HepG2 (cell line): Measurements from ENCODE around the gene JAK2. TPM values are rescaled to one million over a fixed set of nuclear protein-coding genes. Genes with fewer than 3 reads are reported as not detected.

ENCODE experiments used
- ATAC-seq: fragments of 200-7000 bp; cut with Tn5 transposase; 3 replicates; pipeline ENCODE4 v1.9.1; 2020; ENCODE audit warnings: mild to moderate bottlenecking, moderate library complexity
- BruUV-seq: library from RNA; stranded (reverse); fragments of 400-500 nt; replicated peaks from 2 replicates; lab custom pipeline; 2021; lab: Mats Ljungman, UMichigan
- CTCF ChIA-PET: fragments of 300-600 bp; formaldehyde crosslinking; extraction: SDS; loops from one replicate; lab custom pipeline; 2021; ENCODE audit warnings: low total read pairs, inconsistent platforms, low intra/inter-chr PET ratio; lab: Yijun Ruan, JAX
- POLR2A ChIA-PET: fragments of 350-600 bp; sonication (Branson Sonifier 250); formaldehyde crosslinking; loops from one replicate; lab custom pipeline; 2020; ENCODE audit warnings: antibody characterized with exemption, inconsistent platforms; lab: Yijun Ruan, JAX
- DNase-seq: peaks from one replicate; pipeline ENCODE4 v3.0.0-alpha.2; 2015; ENCODE audit warnings: low spot score
- FAIRE-seq: peaks from 3 replicates; lab custom pipeline; 2011; peaks lifted over from hg19 to GRCh38; lab: Jason Lieb, UNC
- H2AFZ ChIP-seq: one replicate; pipeline ENCODE4 v1.6.1; 2011; ENCODE audit warnings: low read length, inconsistent platforms
- H3K27ac ChIP-seq: fragments of 300-600 bp; 3 replicates; pipeline ENCODE4 v1.8.0; 2011; ENCODE audit warnings: mixed run types, mild to moderate bottlenecking, mixed read lengths, low read length, inconsistent platforms; ENCODE audit not compliant: insufficient read depth; ENCODE audit errors: extremely low read length
- H3K27me3 ChIP-seq, 2 experiments: fragments of 200-600 bp in 1 of 2; 2 replicates in 1 of 2; 3 replicates in 1 of 2; pipeline versions ENCODE4 v1.6.0 to v1.8.0; 2011; ENCODE audit warnings: low read length in 2 of 2, mild to moderate bottlenecking in 2 of 2, moderate library complexity in 2 of 2, inconsistent platforms in 1 of 2; ENCODE audit not compliant: insufficient read depth in 2 of 2, control insufficient read depth in 1 of 2
- H3K36me3 ChIP-seq, 2 experiments: fragments of 200-600 bp in 1 of 2; replicated peaks in 1 of 2; 2 replicates in 1 of 2; 3 replicates in 1 of 2; pipeline versions ENCODE4 v1.5.1 to v1.8.0; 2011; ENCODE audit warnings: low read length in 2 of 2, inconsistent platforms in 1 of 2; ENCODE audit not compliant: insufficient read depth in 2 of 2, control insufficient read depth in 1 of 2
- H3K4me1 ChIP-seq: 2 replicates; pipeline ENCODE4 v1.5.1; 2012; ENCODE audit warnings: low read length, inconsistent platforms; ENCODE audit not compliant: insufficient read depth
- H3K4me2 ChIP-seq: 2 replicates; pipeline ENCODE4 v1.6.0; 2011; ENCODE audit warnings: low read depth, low read length, inconsistent platforms
- H3K4me3 ChIP-seq, 3 experiments: fragments of 200-600 bp in 1 of 3; sonication (generic), shearing (Covaris generic) in 1 of 3; replicated peaks in 1 of 3; 2 replicates each; pipeline ENCODE4 v1.5.1; 2011 to 2016; ENCODE audit warnings: low read length in 3 of 3, inconsistent platforms in 2 of 3, low read depth in 2 of 3, mild to moderate bottlenecking in 2 of 3, control low read depth in 1 of 3, mixed read lengths in 1 of 3; ENCODE audit not compliant: insufficient read depth in 1 of 3
- H3K79me2 ChIP-seq: one replicate; pipeline ENCODE4 v1.6.1; 2011; ENCODE audit warnings: low read length, inconsistent platforms; ENCODE audit not compliant: insufficient read depth
- H3K9ac ChIP-seq: 2 replicates; pipeline ENCODE4 v1.6.0; 2011; ENCODE audit warnings: mild to moderate bottlenecking, low read depth, low read length, inconsistent platforms; ENCODE audit not compliant: insufficient read depth
- H3K9me3 ChIP-seq: 2 replicates; pipeline ENCODE4 v1.5.1; 2012; ENCODE audit warnings: mild to moderate bottlenecking, low read length
- H4K20me1 ChIP-seq: 2 replicates; pipeline ENCODE4 v1.6.0; 2011; ENCODE audit warnings: inconsistent platforms, mild to moderate bottlenecking, low read length, moderate library complexity; ENCODE audit not compliant: insufficient read depth
- EP300 ChIP-seq, 3 experiments: sonication (generic) in 1 of 3; formaldehyde crosslinking in 1 of 3; IDR thresholded peaks; 2 replicates each; pipeline versions ENCODE4 v1.5.1 to v1.6.1; 2011 to 2020; ENCODE audit warnings: low read depth in 2 of 3, low read length in 2 of 3, borderline replicate concordance in 1 of 3, improper control_type of control experiment in 1 of 3, mild to moderate bottlenecking in 1 of 3, missing genetic modification reagents in 1 of 3, moderate library complexity in 1 of 3
- FUBP1 ChIP-seq: sonication (generic); formaldehyde crosslinking; IDR thresholded peaks from 2 replicates; pipeline ENCODE4 v1.5.1; 2020; ENCODE audit warnings: missing genetic modification reagents, mild to moderate bottlenecking, borderline replicate concordance
- MTERF4 ChIP-seq: sonication (generic); formaldehyde crosslinking; IDR thresholded peaks from 2 replicates; pipeline ENCODE4 v1.8.0; 2023; ENCODE audit warnings: mild to moderate bottlenecking, missing genetic modification reagents
- NR2F1 ChIP-seq, 2 experiments: fragments of 450-650 bp in 1 of 2; formaldehyde crosslinking in 1 of 2; IDR thresholded peaks; 2 replicates each; pipeline versions ENCODE4 v1.5.0 to v1.6.1; 2016 to 2020; ENCODE audit warnings: mild to moderate bottlenecking in 1 of 2, missing compliant biosample characterization in 1 of 2, missing genetic modification reagents in 1 of 2, moderate library complexity in 1 of 2
- RELA ChIP-seq: sonication (generic); formaldehyde crosslinking; IDR thresholded peaks from 2 replicates; pipeline ENCODE4 v1.4.0; 2020; ENCODE audit warnings: missing genetic modification reagents
- ZBTB46 ChIP-seq: sonication (generic); formaldehyde crosslinking; IDR thresholded peaks from 2 replicates; pipeline ENCODE4 v1.4.0; 2020; ENCODE audit warnings: mild to moderate bottlenecking, missing genetic modification reagents, borderline replicate concordance
- ZNF264 ChIP-seq: sonication (generic); formaldehyde crosslinking; IDR thresholded peaks from 2 replicates; pipeline ENCODE4 v1.4.0; 2020; ENCODE audit warnings: missing genetic modification reagents
- ZNF3 ChIP-seq: IDR thresholded peaks from 2 replicates; pipeline ENCODE4 v1.7.0; 2017; ENCODE audit warnings: inconsistent platforms
- ZNF577 ChIP-seq: sonication (generic); formaldehyde crosslinking; IDR thresholded peaks from 2 replicates; pipeline ENCODE4 v1.4.0; 2020; ENCODE audit warnings: mild to moderate bottlenecking, low read depth, missing genetic modification reagents, borderline replicate concordance
- ZNF670 ChIP-seq: sonication (generic); formaldehyde crosslinking; IDR thresholded peaks from 2 replicates; pipeline ENCODE4 v1.8.0; 2022; ENCODE audit warnings: mild to moderate bottlenecking, missing genetic modification reagents, borderline replicate concordance
- WGBS: methylation state at CpG from one replicate; pipeline ENCODE4 v1.1.6; 2017; ENCODE audit warnings: low lambda C conversion rate; 5-methylcytosine and 5-hydroxymethylcytosine counted together
- in situ Hi-C: cut with HindIII; loops from 2 replicates; pipeline ENCODE4 v1.10.0; 2017; ENCODE audit warnings: low pct_unique_long_range_greater_than_20kb; ENCODE audit not compliant: extremely low pct_ligation_motif_present
- intact Hi-C: fragments of 100-400 bp; cut with micrococcal nuclease; formaldehyde crosslinking; loops from one replicate; pipeline ENCODE4 v1.10.0; 2022; ENCODE audit not compliant: unreplicated experiment
- polyA plus RNA-seq, 8 experiments: library from polyadenylated mRNA; depleted of rRNA in 3 of 8; stranded (reverse) in 7 of 8; unstranded in 1 of 8; fragments of >200 nt; fragmentation: Illumina TruSeq in 4 of 8; extraction: Trizol in 4 of 8; gene quantifications; 2 replicates each; pipeline versions ENCODE4 v1.2.1 to v1.2.3, GENCODE V29; 2011 to 2016; ENCODE audit warnings: low read depth in 4 of 8, missing spikeins in 1 of 8, mixed read lengths in 1 of 8; ENCODE audit not compliant: insufficient read depth in 1 of 8
- total RNA-seq, 5 experiments: library from RNA; depleted of rRNA; stranded (reverse); fragments of >200 nt; fragmentation: Illumina TruSeq; extraction: Trizol; gene quantifications; 2 replicates each; pipeline ENCODE4 v1.2.3, GENCODE V29; 2016; ENCODE audit warnings: low read depth in 1 of 5

The JAK2 gene
- total and polyA plus RNA-seq, 2 of the 13 experiments (the other 11 are each of a cell fraction or from before 2014, with no cell fraction given): 1.1 to 4.1 TPM

- FAIRE-seq (no peak), DNase-seq (no peak)
- H3K4me2 ChIP-seq: no peak overlapping the region
- no peak overlapping the region for H3K4me3 ChIP-seq
- no peaks in the 10 kb centered on the region for H4K20me1 ChIP-seq
- intact Hi-C loops: no loop called here
- TF ChIP-seq EP300 (IDR thresholded peaks at IDR 0.05; ENCODE audit: low read depth in 2 of 2, low read length in 2 of 2): no peak
- TF ChIP-seq EP300 (CRISPR knock-in tag; IDR thresholded peaks at IDR 0.05; ENCODE audit: borderline replicate concordance): no peak
- TF ChIP-seq ZNF264 (CRISPR knock-in tag): no peak
- TF ChIP-seq RELA (CRISPR knock-in tag): no peak
- no peak for TF ChIP-seq ZNF577 (CRISPR knock-in tag)
- no peak for TF ChIP-seq ZNF670
- no peak for TF ChIP-seq ZNF3 (CRISPR knock-in tag)
- no peak for TF ChIP-seq ZBTB46 (CRISPR knock-in tag)
- TF ChIP-seq FUBP1 (CRISPR knock-in tag): no peak
- TF ChIP-seq NR2F1 (CRISPR knock-in tag; IDR thresholded peaks at IDR 0.05): no peak
- TF ChIP-seq MTERF4 (CRISPR knock-in tag): no peak
- TF ChIP-seq, all 625 proteins: peak for 0
- no peaks in the 10 kb centered on the region for H3K79me2 ChIP-seq
- no peaks in the 10 kb centered on the region for H3K9me3 ChIP-seq
- 9% methylated on average over 1 of the region's 1 CpG for WGBS
- H3K27me3 ChIP-seq: no peaks in the 10 kb centered on the region
- ChIA-PET CTCF (no interaction called here), POLR2A (interaction anchor here (0.6 to 1.2 kb wide), 3 partner anchors 12 to 234 kb away, joined by 3 to 6 read pairs (median 3); partner anchors contain the start of gene JAK2)
- ATAC-seq: no peak
- H3K9ac ChIP-seq: no peak overlapping the region
- no TSS peak for BruUV-seq
- peaks cover 17% of the 10 kb centered on the region for H3K4me1 ChIP-seq
- H3K27ac ChIP-seq: no peak overlapping the region
- no peaks in the 10 kb centered on the region for H3K36me3 ChIP-seq
- in situ Hi-C loops: no loop called here
- no peak overlapping the region for H2AFZ ChIP-seq
Measured at GRCh38 chr9:4973246-4973645, 11.8 kb upstream of the JAK2 start.
